AG09309 (cell line): ENCODE measurements around the gene TTC39B.

Source experiments
- DNase-seq: peaks from one replicate; pipeline ENCODE4 v3.0.0-alpha.2; 2010; ENCODE audit warnings: low read depth
- H3K4me3 ChIP-seq: 2 replicates; pipeline ENCODE4 v1.5.1; 2011; ENCODE audit warnings: mild to moderate bottlenecking, low read depth, low read length, moderate library complexity; ENCODE audit not compliant: control insufficient read depth
- CTCF ChIP-seq: IDR thresholded peaks from 2 replicates; pipeline ENCODE4 v1.5.1; 2011; ENCODE audit warnings: mild to moderate bottlenecking, low read depth, low read length, inconsistent platforms; ENCODE audit not compliant: insufficient read depth, control insufficient read depth; ENCODE audit errors: missing control alignments

The TTC39B gene

GRCh38 chr9:15127831-15128230 lies 179.2 kb downstream of the TTC39B start:
- DNase-seq = no peak
- no peak overlapping the region for H3K4me3 ChIP-seq
- TF ChIP-seq CTCF = no peak

- TF ChIP-seq CTCF = no peak
- H3K4me3 ChIP-seq = no peak overlapping the region
- no peak for DNase-seq
Measured at GRCh38 chr9:15121630-15122029, 185.4 kb downstream of the TTC39B start.

- no peak for DNase-seq
- TF ChIP-seq CTCF = no peak
- no peak overlapping the region for H3K4me3 ChIP-seq
Measured at GRCh38 chr9:15116130-15116580, 190.9 kb downstream of the TTC39B start.

- no peak for DNase-seq
- H3K4me3 ChIP-seq = no peak overlapping the region
- TF ChIP-seq CTCF = no peak
Measured at GRCh38 chr9:15115702-15116101, 191.3 kb downstream of the TTC39B start.

GRCh38 chr9:15115041-15115440 lies 192.0 kb downstream of the TTC39B start:
- no peak overlapping the region for H3K4me3 ChIP-seq
- no peak for TF ChIP-seq CTCF
- DNase-seq = no peak
